ENCODE results near the gene ZBTB14.

The ZBTB14 gene

DNA sequence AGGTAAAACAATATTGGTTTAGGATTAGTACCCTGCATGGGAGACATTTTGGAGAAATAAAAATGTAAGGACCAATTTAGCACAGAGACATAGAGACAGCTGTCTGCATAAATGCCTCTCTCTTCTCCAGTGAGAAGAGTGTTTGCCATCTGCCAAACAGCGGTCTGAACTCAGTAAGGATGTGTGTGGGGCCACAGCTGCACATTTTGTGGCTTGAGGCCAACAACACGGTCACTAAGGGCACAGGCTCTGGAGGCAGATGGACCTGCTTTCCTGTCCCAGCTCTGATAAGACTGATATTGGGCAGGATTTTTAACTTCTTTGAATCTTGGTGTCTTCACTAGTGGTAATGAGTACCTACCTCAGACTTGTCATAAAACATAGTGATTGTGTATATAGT, 10.2 kb downstream of the ZBTB14 start:
- Histone ChIP-seq H3K4me3 (ENCODE audit: low read length) (no peak overlapping the region), H3K4me1 (ENCODE audit: control insufficient read depth, insufficient read depth, low read length) (no peaks in the 10 kb centered on the region), H3K36me3 (ENCODE audit: control insufficient read depth, insufficient read depth, low read length) (no peaks in the 10 kb centered on the region), H3K27me3 (ENCODE audit: control insufficient read depth, insufficient read depth, low read length) (no peaks in the 10 kb centered on the region), H3K9ac (ENCODE audit: low read length) (no peak overlapping the region), H3K9me3 (ENCODE audit: control insufficient read depth, low read length) (no peaks in the 10 kb centered on the region)

DNA sequence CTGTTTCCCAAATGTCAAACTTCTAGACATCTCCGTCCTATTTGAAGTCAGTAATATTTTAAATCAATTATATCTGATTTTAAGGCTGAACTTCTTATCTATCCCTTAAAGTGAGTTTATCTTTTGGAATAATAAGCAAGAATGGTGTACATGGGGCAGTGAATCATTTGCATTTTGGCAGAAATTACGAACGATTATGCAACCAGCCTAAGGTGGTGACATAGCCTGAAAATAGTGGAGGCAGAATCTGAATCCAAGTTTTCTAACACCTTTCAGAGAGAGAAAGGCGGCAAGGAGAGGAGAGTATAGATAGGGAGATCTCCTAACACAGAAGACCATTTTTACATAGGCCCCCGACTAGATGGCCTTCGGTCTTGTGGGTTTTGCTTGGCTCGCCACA, 10.7 kb downstream of the ZBTB14 start:
- Histone ChIP-seq H3K4me1 (ENCODE audit: control insufficient read depth, insufficient read depth, low read length) (no peaks in the 10 kb centered on the region), H3K4me3 (ENCODE audit: low read length) (no peak overlapping the region), H3K9me3 (ENCODE audit: control insufficient read depth, low read length) (no peaks in the 10 kb centered on the region), H3K27me3 (ENCODE audit: control insufficient read depth, insufficient read depth, low read length) (no peaks in the 10 kb centered on the region), H3K36me3 (ENCODE audit: control insufficient read depth, insufficient read depth, low read length) (no peaks in the 10 kb centered on the region), H3K9ac (ENCODE audit: low read length) (no peak overlapping the region)

GRCh38 chr18:5282770-5283169, 12.8 kb downstream of the ZBTB14 start:
- Histone ChIP-seq H3K27me3 (ENCODE audit: control insufficient read depth, insufficient read depth, low read length) (no peaks in the 10 kb centered on the region), H3K36me3 (ENCODE audit: control insufficient read depth, insufficient read depth, low read length) (no peaks in the 10 kb centered on the region), H3K9ac (ENCODE audit: low read length) (no peak overlapping the region)

DNA sequence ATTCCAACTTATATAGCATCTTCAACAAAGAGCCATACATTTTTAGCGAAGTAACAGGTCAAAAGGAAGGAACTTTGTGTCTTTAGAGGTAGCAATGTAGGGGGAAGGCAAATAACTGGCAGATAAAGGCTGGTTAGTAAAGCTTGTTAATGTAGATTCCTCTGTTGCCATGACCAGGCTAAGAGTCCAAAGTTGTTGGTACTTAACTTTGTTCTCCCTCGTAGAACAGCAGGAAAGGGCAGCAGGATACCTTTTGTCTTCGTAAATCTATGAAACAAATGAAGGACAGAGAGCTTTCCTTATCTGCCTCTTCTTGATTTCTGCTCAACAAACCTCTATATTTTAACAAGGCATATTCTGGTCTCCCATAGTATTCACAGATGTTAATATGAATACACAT, 18.6 kb downstream of the ZBTB14 start:
- no peaks in the 10 kb centered on the region for H3K27me3 ChIP-seq (ENCODE audit: control insufficient read depth, insufficient read depth, low read length)
- no peak overlapping the region for H3K4me3 ChIP-seq (ENCODE audit: low read length)
- no peaks in the 10 kb centered on the region for H3K4me1 ChIP-seq (ENCODE audit: control insufficient read depth, insufficient read depth, low read length)
- no peaks in the 10 kb centered on the region for H3K9me3 ChIP-seq (ENCODE audit: control insufficient read depth, low read length)
- no peak overlapping the region for H3K9ac ChIP-seq (ENCODE audit: low read length)
- no peaks in the 10 kb centered on the region for H3K36me3 ChIP-seq (ENCODE audit: control insufficient read depth, insufficient read depth, low read length)

More at GRCh38 chr18:5282770-5283169, 12.8 kb downstream of the ZBTB14 start:
- no peaks in the 10 kb centered on the region for H3K9me3 ChIP-seq (ENCODE audit: control insufficient read depth, low read length)
- no peak overlapping the region for H3K4me3 ChIP-seq (ENCODE audit: low read length)
- no peaks in the 10 kb centered on the region for H3K4me1 ChIP-seq (ENCODE audit: control insufficient read depth, insufficient read depth, low read length)

GRCh38 chr18:5275872-5276271, 19.7 kb downstream of the ZBTB14 start:
- Histone ChIP-seq H3K4me1 (ENCODE audit: control insufficient read depth, insufficient read depth, low read length) (no peaks in the 10 kb centered on the region), H3K9ac (ENCODE audit: low read length) (no peak overlapping the region)

GRCh38 chr18:5268874-5269273, 26.7 kb downstream of the ZBTB14 start:
- no peak overlapping the region for H3K4me3 ChIP-seq (ENCODE audit: low read length)
- no peaks in the 10 kb centered on the region for H3K27me3 ChIP-seq (ENCODE audit: control insufficient read depth, insufficient read depth, low read length)
- H3K9ac ChIP-seq (ENCODE audit: low read length) = no peak overlapping the region
- H3K4me1 ChIP-seq (ENCODE audit: control insufficient read depth, insufficient read depth, low read length) = no peaks in the 10 kb centered on the region
- H3K36me3 ChIP-seq (ENCODE audit: control insufficient read depth, insufficient read depth, low read length) = no peaks in the 10 kb centered on the region
- no peaks in the 10 kb centered on the region for H3K9me3 ChIP-seq (ENCODE audit: control insufficient read depth, low read length)

More at GRCh38 chr18:5275872-5276271, 19.7 kb downstream of the ZBTB14 start:
- Histone ChIP-seq H3K9me3 (ENCODE audit: control insufficient read depth, low read length) (no peaks in the 10 kb centered on the region), H3K4me3 (ENCODE audit: low read length) (no peak overlapping the region), H3K27me3 (ENCODE audit: control insufficient read depth, insufficient read depth, low read length) (no peaks in the 10 kb centered on the region), H3K36me3 (ENCODE audit: control insufficient read depth, insufficient read depth, low read length) (no peaks in the 10 kb centered on the region)

DNA sequence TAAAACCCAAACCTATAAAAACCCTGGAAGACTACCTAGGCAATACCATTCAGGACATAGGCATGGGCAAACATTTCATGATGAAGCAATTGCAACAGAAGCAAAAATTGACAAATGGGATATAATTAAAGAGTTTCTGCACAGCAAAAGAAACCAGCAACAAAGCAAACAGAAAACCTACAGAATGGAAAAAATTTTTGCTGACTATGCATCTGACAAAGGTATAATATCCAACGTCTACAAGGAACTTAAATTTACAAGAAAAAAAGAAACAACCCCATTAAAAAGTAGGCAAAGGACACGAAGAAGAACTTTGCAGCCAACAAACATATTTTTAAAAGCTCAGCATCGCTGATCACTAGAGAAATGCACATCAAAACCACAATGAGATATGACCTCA, 28.8 kb downstream of the ZBTB14 start:
- Histone ChIP-seq H3K27me3 (ENCODE audit: control insufficient read depth, insufficient read depth, low read length) (no peaks in the 10 kb centered on the region), H3K4me1 (ENCODE audit: control insufficient read depth, insufficient read depth, low read length) (no peaks in the 10 kb centered on the region), H3K36me3 (ENCODE audit: control insufficient read depth, insufficient read depth, low read length) (no peaks in the 10 kb centered on the region), H3K4me3 (ENCODE audit: low read length) (no peak overlapping the region), H3K9me3 (ENCODE audit: control insufficient read depth, low read length) (no peaks in the 10 kb centered on the region), H3K9ac (ENCODE audit: low read length) (no peak overlapping the region)

DNA sequence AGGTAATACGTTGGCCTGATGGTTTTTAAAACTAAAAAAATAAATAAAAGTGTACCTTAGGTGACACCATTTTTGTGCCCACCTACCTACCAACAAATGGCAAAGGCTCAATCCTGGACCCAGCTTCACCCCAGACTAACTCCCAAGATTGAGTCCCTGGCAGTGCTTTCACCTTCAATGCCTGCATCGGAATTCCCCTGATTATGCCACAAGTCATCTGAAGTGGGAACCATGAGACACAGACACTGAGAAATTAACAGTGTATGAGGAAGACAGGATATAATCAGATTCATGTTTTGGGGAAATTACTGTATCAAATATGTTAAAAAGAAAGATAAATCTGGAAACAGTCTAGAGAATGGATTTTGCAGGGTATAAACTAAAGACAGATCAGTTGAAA, 41.6 kb downstream of the ZBTB14 start:
- Histone ChIP-seq H3K9me3 (ENCODE audit: control insufficient read depth, low read length) (no peaks in the 10 kb centered on the region), H3K4me1 (ENCODE audit: control insufficient read depth, insufficient read depth, low read length) (no peaks in the 10 kb centered on the region), H3K36me3 (ENCODE audit: control insufficient read depth, insufficient read depth, low read length) (no peaks in the 10 kb centered on the region), H3K9ac (ENCODE audit: low read length) (no peak overlapping the region), H3K4me3 (ENCODE audit: low read length) (no peak overlapping the region), H3K27me3 (ENCODE audit: control insufficient read depth, insufficient read depth, low read length) (no peaks in the 10 kb centered on the region)

- Histone ChIP-seq H3K9me3 (ENCODE audit: control insufficient read depth, low read length) (no peaks in the 10 kb centered on the region), H3K4me1 (ENCODE audit: control insufficient read depth, insufficient read depth, low read length) (no peaks in the 10 kb centered on the region), H3K27me3 (ENCODE audit: control insufficient read depth, insufficient read depth, low read length) (no peaks in the 10 kb centered on the region), H3K9ac (ENCODE audit: low read length) (no peak overlapping the region), H3K4me3 (ENCODE audit: low read length) (no peak overlapping the region), H3K36me3 (ENCODE audit: control insufficient read depth, insufficient read depth, low read length) (no peaks in the 10 kb centered on the region)
Observed at GRCh38 chr18:5251117-5251516, 44.4 kb downstream of the ZBTB14 start.

DNA sequence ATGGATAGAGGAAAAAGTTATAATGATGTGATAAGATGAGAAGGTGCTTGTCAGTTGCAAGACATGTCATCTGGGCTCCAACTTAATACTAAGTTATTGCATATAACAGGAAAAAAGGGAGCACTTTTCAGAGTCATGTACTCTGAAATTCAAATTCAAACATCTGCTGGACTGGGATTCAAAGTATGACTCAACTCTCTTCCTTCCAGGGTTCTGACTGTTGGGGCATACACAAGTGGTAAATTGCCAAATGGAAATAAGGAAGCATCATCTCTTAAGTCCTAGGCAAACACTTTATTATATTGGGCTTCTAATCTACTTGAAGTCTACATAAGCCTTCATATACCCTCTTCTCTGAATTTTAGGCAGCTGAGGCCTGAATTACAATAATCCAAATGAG, 44.9 kb downstream of the ZBTB14 start:
- H3K9ac ChIP-seq (ENCODE audit: low read length) = no peak overlapping the region

DNA sequence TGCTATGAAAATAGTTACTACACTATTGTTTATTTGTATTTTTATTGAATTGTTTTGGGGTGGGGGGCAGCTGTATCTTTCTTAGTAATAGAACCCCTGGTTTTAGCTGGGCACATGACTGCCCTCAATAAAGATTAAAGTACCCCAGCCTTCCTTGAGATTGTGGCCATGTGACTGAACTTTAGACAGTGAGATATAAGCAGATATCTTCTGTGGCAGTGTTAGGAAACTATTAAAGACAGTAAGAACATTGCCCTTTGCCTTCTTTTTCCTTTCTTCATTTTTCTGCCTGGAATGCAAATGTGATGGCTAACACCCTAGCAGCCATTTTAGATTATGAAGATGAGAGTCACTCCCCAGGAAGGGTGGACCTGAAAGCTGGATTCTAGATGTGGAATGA, 50.6 kb downstream of the ZBTB14 start:
- H3K9me3 ChIP-seq (ENCODE audit: control insufficient read depth, low read length) = no peaks in the 10 kb centered on the region
- no peak overlapping the region for H3K4me3 ChIP-seq (ENCODE audit: low read length)
- no peaks in the 10 kb centered on the region for H3K27me3 ChIP-seq (ENCODE audit: control insufficient read depth, insufficient read depth, low read length)
- H3K36me3 ChIP-seq (ENCODE audit: control insufficient read depth, insufficient read depth, low read length) = peaks cover 7% of the 10 kb centered on the region
- no peak overlapping the region for H3K9ac ChIP-seq (ENCODE audit: low read length)
- H3K4me1 ChIP-seq (ENCODE audit: control insufficient read depth, insufficient read depth, low read length) = no peaks in the 10 kb centered on the region

More for the DNA sequence above, 44.9 kb downstream of the ZBTB14 start:
- H3K36me3 ChIP-seq (ENCODE audit: control insufficient read depth, insufficient read depth, low read length) = no peaks in the 10 kb centered on the region
- H3K27me3 ChIP-seq (ENCODE audit: control insufficient read depth, insufficient read depth, low read length) = no peaks in the 10 kb centered on the region
- no peaks in the 10 kb centered on the region for H3K9me3 ChIP-seq (ENCODE audit: control insufficient read depth, low read length)
- H3K4me3 ChIP-seq (ENCODE audit: low read length) = no peak overlapping the region
- no peaks in the 10 kb centered on the region for H3K4me1 ChIP-seq (ENCODE audit: control insufficient read depth, insufficient read depth, low read length)

- H3K4me3 ChIP-seq (ENCODE audit: low read length) = no peak overlapping the region
- peaks cover 7% of the 10 kb centered on the region for H3K36me3 ChIP-seq (ENCODE audit: control insufficient read depth, insufficient read depth, low read length)
- peaks cover 6% of the 10 kb centered on the region for H3K4me1 ChIP-seq (ENCODE audit: control insufficient read depth, insufficient read depth, low read length)
- no peaks in the 10 kb centered on the region for H3K27me3 ChIP-seq (ENCODE audit: control insufficient read depth, insufficient read depth, low read length)
- no peak overlapping the region for H3K9ac ChIP-seq (ENCODE audit: low read length)
- H3K9me3 ChIP-seq (ENCODE audit: control insufficient read depth, low read length) = no peaks in the 10 kb centered on the region
Observed at GRCh38 chr18:5239447-5239846, 56.1 kb downstream of the ZBTB14 start.
